GM20000 (cell line): ENCODE results near the gene LRRC8A.

ENCODE experiments used
- DNase-seq: peaks from one replicate; pipeline ENCODE4 v3.0.0; 2012; ENCODE audit warnings: low spot score
- CTCF ChIP-seq: IDR thresholded peaks from 2 replicates; pipeline ENCODE4 v1.5.1; 2012; ENCODE audit warnings: mild to moderate bottlenecking, control low read depth; ENCODE audit errors: extremely low read depth, missing control alignments

LRRC8A gene

GRCh38 chr9:128881884-128882676 lies at the start of gene LRRC8A, which contains the start of gene KYAT1:
LRRC8A (plus strand) TSS chr9:128882133; CDS start chr9:128907165, 25,032 bp downstream.
KYAT1 (minus strand) TSS chr9:128881950; CDS start chr9:128845405, 36,545 bp downstream.
- TF ChIP-seq CTCF: no peak
- peak; percentile 97 for DNase-seq

DNA sequence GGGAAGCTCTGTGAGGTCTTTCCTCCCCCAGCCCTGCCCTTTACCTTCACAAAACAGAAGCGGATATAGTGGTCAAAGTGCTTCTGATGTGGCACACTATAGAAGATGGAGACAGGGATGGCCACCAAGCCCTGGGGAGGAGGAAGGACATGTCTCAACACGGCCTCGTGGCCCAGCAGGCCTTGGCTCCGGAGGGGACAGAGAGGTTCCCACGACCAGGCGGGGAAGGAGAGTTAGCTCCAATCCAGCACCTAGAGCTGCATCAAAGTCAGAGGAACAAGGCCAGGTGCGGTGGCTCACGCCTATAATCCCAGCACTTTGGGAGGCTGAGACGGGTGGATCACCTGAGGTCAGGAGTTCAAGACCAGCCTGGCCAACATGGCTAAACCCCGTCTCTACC lies 48.2 kb upstream of the LRRC8A start:
- no peak for DNase-seq
- no peak for TF ChIP-seq CTCF

DNA sequence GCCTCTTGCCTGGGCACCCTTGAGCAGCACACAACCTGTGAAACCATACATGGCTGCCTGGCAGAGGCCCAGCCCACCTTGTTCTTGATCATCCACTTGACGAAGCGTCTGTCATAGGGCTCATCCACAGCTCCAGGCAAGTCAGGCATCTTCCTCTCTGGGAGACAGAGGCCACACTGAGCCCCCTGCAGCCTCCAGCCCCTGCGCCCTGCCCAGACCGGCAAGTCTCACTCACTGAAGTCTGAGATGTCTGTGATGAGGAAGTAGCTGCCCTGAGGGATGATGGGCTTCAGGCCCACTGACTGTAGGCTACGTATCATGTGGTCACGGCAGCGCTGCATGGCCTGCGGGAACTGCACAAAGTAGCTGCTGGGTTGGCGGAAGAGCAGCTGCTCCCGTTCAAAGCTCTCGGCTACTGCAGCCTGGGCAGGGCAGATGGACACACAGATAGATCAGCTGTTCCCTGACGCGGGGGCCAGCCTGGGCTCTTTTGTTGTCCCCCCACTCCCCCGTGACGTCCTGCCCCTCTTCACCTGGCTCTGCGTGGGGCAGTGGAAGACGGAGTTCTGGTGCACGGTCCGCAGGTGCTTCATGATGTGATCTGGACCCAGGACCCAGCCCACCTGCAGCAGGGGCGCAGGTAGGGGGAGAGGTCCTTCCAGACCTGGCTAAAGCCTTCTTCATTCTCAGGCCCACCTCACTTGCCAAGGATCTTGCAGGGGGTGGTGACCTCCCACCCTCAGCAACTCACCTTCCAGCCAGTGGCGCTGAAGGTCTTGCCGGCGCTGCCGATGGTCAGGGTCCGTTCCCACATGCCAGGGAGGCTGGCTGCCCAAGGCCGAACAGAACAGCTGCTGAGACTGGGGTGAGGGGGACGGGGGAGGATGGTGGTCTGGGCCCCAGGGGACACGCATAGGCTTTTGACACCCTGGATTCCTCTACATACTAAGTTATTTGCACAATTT lies 46.4 kb upstream of the LRRC8A start:
- DNase-seq: no peak
- no peak for TF ChIP-seq CTCF

DNA sequence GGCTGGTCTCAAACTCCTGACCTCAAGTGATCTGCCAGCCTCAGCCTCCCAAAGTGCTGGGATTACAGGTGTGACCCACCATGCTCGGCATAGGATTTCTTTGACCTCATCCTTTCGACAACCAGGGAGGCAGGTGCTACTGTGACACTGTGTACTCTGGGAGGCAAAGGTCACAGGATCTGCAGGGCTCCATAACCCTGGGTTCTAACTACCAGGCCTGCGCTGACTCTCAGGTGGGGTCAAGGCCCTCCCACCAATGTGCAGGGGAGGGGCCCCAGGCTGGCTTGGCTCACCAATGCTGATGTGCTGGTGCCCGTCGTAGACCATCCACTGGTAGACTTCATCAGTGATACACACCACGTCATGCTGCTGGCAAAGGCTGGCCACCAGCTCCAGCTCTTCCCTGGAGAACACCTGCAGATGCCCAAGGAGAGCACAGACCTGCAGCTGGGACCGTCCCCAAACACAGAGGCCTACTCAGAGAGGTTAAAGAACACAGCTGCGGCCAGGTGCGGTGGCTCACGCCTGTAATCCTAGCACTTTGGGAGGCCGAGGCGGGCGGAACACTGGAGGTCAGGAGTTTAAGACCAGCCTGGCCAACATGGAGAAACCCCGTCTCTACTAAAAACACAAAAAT lies 45.3 kb upstream of the LRRC8A start:
- TF ChIP-seq CTCF: no peak
- DNase-seq: peak; percentile 2

- TF ChIP-seq CTCF: no peak
- DNase-seq: peak; percentile 6
Observed at GRCh38 chr9:128838338-128838737, 43.6 kb upstream of the LRRC8A start.

GRCh38 chr9:128840524-128840923 lies 41.4 kb upstream of the LRRC8A start:
- no peak for DNase-seq
- TF ChIP-seq CTCF: no peak
